T-helper 2 cell treated with Interferon-gamma antibody and Interleukin-4, amounts not matched to agents 100 ng/mL and 5 ng/mL, for 36 hours (primary cell): Measurements from ENCODE around the gene ANKRD18B. TPM values are rescaled to one million over a fixed set of nuclear protein-coding genes. Genes with fewer than 3 reads are reported as not detected.
"Not testable (repeated sequence)": the region's sequence is repeated elsewhere in the genome, so short reads cannot be mapped to it uniquely, and the experiment has no call there.

Experiments used
- intact Hi-C: fragments of 100-400 bp; cut with micrococcal nuclease; formaldehyde crosslinking; loops from one replicate; pipeline ENCODE4 v1.15.1; 2023
- total RNA-seq: library from RNA; stranded (reverse); gene quantifications from 2 replicates; pipeline ENCODE4 v1.2.3, GENCODE V29; 2022

Gene ANKRD18B
- total RNA-seq: 1.1 and 1.9 TPM in 2 replicates

DNA sequence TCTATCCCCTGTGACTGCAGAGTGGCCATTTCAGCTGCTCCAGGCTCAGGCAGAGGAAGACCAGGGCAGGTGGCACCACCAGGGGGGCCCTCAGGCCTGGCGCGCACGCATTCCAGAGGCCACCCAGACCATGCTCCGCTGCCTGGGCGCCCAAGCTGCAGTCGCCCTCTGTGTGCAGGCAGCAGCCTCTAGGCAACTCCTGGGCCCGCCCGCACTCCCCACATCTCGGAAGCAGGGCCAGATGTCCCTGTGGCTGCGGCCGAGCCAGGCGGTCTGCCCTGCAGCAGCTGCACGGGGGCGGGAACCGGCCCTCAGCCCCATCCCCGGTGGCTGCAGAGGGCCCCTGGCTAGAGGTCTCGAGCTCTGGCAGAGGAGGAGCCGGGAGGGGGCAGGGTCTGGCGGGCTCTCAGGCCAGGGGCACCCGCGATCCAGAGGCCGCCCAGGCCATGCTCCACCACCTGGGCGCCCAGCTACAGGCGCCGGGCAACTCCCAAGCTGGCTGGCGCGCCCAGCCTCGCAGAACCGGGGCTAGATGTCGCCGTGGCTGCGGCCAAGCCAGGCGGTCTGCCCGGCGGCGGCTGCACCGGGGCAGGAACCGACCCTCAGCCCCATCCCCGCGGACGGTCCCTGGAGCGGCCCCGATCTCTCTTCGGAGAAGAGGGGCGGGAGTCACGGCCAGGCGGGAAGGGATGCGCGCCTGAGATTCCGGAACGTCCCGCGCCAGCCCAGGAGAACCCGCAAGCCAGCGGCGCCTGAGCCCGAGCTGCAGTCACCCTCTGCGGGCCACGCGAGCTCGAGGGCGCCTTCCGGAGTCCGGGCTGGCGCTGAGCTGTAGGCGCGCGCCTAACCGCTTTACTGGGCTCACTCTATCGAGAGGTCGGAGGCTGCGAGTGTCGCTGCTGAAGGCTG, at the start of gene ANKRD18B:
TSS of gene ANKRD18B (plus strand) at position 855 of the 909 bp plus-strand sequence. CDS start 239 bp downstream, outside the sequence.
- intact Hi-C loops: not testable (repeated sequence)

- intact Hi-C loops: loop anchor here (2.0 kb wide), 1 partner anchor 309 kb away; the partner anchor contains the start of gene B4GALT1
Measured at GRCh38 chr9:33475357-33475756, 48.7 kb upstream of the ANKRD18B start.

- intact Hi-C loops: no loop called here
Measured at GRCh38 chr9:33476503-33476902, 47.5 kb upstream of the ANKRD18B start.

DNA sequence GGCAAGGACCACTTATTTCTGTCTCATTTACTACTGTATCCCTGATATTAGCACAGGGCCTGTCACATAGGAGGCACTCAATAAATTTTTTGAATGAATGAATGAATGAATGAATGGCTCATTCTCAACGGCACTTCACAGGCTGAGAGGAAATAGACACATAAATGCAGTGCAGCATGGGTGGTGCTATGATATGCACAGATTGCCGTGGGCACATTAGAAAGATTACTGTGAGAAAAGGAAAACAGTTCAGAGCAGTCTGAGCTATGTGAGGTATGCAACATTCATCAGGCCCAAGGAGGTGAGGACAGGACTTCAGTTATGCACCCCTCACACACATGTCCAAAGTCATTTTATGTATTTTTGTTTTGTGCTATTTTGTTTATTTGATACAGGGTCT, 43.9 kb upstream of the ANKRD18B start:
- intact Hi-C loops: no loop called here

GRCh38 chr9:33480976-33481375, 43.1 kb upstream of the ANKRD18B start:
- intact Hi-C loops: no loop called here

GRCh38 chr9:33485312-33485711, 38.7 kb upstream of the ANKRD18B start:
- intact Hi-C loops: not testable (repeated sequence)

DNA sequence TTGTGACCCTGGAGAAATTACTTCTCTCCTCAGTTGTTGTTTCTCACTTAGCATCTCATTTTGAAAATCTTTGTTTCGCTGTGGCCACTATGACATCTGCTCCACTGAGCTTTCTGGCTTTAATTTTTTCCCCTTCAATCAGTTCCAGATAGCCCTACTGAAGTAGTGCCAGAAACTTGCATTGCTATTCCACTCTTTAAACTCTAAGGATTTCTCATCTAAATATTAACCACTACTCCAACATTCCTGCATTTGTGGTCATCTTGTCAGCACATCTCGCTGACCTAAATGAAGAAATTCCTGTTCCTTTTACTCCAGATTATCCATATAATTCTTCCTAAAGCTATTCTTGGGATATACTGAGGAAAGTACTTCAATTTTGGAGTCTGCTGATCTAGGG, 35.0 kb upstream of the ANKRD18B start:
- intact Hi-C loops: no loop called here

GRCh38 chr9:33493819-33494218, 30.2 kb upstream of the ANKRD18B start:
- intact Hi-C loops: not testable (repeated sequence)

DNA sequence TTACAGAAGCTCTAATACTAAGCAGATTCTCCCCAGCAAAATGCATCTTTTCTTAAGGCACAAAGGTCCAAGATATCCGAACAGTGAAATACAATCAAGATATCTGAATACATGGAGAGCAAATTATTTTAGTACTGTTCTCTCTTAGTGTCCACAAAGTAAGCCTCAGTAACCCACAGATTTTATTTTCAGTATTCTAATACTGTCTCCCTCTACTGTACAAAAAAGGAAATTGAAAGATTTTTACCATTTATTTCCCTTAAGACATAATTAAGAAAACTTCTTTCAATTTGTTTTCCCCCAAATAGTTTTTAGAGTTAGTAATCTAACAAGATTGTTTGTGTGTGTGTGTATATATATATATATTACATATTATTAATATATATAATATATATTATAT, 25.7 kb upstream of the ANKRD18B start:
- intact Hi-C loops: no loop called here

DNA sequence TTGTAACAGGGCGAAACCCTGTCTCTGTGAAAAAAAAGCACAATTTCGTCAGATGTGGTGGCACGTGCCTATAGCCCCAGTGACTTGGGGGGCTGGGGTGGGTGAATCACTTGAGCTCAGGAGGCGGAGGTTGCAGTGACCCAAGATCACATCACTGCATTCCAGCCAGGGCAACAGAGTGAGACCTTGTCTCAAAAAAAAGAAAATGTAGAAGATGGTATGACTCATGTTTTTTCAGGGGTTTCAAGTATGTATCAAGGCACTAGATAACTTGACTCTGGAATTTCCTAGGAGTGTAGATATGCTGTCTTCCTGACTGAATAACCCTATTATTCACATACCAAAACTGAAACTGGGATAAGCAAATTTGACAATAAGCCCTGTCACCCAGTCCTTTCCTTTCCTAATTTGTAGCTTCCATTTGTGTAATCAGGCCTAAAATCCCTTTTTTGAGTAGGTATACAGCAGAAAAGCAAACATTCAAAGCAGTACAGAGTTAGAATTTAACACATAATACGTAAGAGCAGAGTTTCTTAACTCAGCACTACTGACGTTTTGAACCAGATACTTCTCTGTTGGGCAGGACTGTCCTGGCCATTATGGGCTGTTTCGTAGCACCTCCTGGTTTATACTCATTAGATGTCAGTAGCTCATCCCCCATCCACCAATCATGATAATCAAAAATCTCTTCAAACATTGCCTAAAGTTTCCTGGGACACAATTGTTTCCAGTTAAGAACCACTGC, 17.3 kb upstream of the ANKRD18B start:
- intact Hi-C loops: no loop called here

GRCh38 chr9:33510262-33511183, 13.5 kb upstream of the ANKRD18B start:
- intact Hi-C loops: loop anchor here (5.0 kb wide), 1 partner anchor 38 kb away; the partner anchor contains the start of gene NOL6

- intact Hi-C loops: loop anchor here (5.0 kb wide), 1 partner anchor 39 kb away; the partner anchor contains the start of gene NOL6
Measured at GRCh38 chr9:33511184-33511517, 12.9 kb upstream of the ANKRD18B start.

DNA sequence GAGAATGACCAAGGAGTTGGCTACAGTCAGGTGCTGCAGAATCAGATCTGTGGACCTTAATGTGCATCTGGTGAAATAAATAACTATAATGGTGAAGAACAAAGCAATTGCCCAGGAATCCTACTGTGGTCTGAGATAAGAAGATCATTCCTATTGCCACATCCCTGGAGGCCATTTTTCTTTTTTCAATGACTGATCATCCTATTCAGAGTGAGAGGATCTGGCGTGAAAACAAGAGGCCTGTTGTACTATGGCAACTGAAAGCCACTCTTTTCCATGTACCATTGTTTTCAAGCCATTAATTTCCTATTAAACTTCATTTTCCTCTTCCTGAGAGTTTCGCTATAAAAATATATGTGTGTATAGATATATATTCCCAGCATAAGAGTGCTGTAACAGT, 11.5 kb upstream of the ANKRD18B start:
- intact Hi-C loops: loop anchor here (5.0 kb wide), 1 partner anchor 40 kb away; the partner anchor contains the start of gene NOL6

DNA sequence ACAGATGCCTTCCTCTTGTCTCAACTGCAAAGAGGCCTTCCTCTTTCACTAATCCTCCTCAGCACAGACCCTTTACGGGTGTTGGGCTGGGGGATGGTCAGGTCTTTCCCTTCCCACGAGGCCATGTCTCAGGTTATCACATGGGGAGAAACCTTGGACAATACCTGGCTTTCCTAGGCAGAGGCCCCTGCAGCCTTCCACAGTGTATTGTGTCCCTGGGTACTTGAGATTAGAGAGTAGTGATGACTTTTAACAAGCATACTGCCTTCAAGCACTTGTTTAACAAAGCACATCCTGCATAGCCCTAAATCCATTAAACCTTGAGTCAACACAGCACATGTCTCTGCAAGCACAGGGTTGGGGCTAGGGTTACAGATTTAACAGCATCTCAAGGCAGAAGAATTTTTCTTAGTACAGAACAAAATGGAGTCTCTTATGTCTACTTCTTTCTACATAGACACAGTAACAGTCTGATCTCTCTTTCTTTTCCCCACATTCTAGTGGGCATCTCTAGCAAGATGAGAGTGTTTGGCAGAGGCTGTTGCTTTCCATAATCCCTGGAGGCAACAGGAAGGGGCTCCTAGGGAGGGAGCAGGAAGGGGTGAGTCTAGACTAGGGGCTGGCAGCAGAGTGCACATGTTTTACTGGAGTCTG, 8.6 kb upstream of the ANKRD18B start:
- intact Hi-C loops: not testable (repeated sequence)

- intact Hi-C loops: not testable (repeated sequence)
Measured at GRCh38 chr9:33516397-33516796, 7.7 kb upstream of the ANKRD18B start.

DNA sequence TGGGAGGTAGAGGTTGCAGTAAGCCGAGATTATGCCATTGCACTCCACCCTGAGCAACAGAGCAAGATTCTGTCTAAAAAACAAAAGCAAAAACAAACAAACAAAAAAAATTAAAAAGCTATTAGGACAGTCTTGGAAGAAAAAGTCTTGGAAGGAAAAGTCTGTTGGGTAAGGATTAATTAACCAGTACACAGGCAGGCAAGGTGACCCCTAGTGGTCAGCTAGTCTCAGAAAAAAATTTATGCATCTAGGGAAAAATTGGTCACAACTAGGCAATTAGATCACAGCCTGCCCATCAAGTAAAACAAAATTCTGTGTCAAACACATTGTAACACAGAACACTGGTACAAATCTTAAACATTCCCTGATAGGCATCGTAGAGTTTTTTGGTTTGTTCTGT, 6.7 kb upstream of the ANKRD18B start:
- intact Hi-C loops: no loop called here

DNA sequence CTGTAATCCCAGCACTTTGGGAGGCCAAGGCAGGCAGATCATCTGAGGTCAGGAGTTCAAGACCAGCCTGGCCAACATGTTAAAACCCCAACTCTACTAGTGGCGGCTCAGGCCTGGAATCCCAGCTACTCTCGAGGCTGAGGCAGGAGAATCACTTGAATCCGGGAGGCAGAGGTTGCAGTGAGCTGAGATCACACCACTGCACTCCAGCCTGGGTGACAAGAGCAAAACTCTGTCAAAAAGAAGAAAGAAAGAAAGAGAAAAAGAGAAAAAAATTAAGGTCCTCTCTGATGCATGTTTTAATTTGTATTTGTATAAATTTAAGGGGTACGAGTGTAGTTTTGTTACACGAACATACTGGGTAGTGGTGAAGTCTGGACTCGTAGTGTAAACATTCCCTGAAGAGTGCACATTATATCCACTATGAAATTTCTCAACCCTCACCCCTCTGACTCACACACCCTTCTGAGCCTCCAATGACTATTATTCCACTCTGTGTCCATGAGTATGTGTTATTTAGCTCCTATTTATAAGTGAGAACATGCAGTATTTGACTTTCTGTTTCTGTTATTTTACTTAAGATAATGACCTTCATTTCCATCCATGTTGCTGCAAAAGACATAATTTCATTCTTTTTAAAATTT, 6.0 kb upstream of the ANKRD18B start:
- intact Hi-C loops: not testable (repeated sequence)

DNA sequence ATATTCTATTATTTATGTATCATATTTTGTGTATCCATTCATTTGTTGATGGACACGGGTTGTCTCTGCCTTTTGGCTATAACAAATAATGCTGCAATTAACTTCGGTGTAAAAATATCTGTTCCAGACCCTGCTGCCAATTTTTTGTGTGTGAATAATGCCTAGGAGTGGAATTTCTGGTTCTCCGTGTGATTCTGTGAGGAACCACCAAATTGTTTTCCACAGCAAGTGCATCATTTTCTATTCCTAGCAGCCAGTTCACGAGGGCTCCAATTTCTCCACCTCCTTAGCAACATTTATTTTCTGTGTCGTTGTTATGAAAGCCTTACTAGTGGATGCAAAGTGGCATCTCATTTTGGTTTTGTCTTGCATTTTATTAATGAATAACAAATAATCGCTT, 2.2 kb upstream of the ANKRD18B start:
- intact Hi-C loops: not testable (repeated sequence)

GRCh38 chr9:33524306-33524947, 376 bp downstream of the ANKRD18B start:
- intact Hi-C loops: no loop called here

DNA sequence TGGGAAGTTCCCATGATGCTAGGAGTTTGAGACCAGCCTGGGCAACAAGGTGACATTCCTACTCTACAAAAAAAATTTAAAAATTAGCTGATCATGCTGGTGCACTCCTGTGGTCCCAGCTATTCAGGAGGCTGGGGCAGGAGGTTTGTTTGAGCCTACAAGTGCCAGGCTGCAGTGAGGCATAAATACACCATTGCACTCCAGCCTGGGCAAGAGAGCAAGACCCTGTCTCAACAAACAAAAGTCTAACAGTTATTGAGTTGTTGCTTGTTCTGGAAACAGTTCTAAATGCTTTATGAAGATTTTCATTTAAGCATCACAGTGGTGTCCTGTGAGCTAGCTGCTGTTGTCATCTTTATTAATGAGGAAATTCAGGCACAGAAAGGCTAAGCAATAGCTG, 4.0 kb downstream of the ANKRD18B start:
- intact Hi-C loops: not testable (repeated sequence)
